Activated B cell treated with CpG ODN at 0.5 μM for 24 hours (primary cell): ENCODE measurements around the gene OR5H6. TPM values are rescaled to one million over a fixed set of nuclear protein-coding genes. Genes with fewer than 3 reads are reported as not detected.

Experiments
- ATAC-seq: fragments of 200-7000 bp; cut with Tn5 transposase; one replicate; pipeline ENCODE4 v1.10.0; 2021; ENCODE audit warnings: low read depth, mild to moderate bottlenecking, moderate library complexity
- CTCF ChIA-PET: fragments of 350-600 bp; sonication (Branson Sonifier 250); formaldehyde crosslinking; loops from one replicate; lab custom pipeline; 2021; ENCODE audit warnings: antibody characterized with exemption; lab: Charles Lee
- POLR2A ChIA-PET: fragments of 350-600 bp; sonication (Branson Sonifier 250); formaldehyde crosslinking; loops from one replicate; lab custom pipeline; 2021; ENCODE audit warnings: antibody characterized with exemption; lab: Charles Lee
- DNase-seq: peaks from one replicate; pipeline ENCODE4 v3.0.0; 2022
- H3K27ac Mint-ChIP-seq: one replicate; pipeline ENCODE4 v1.8.0; 2020; ENCODE audit warnings: mixed read lengths
- H3K27me3 Mint-ChIP-seq: one replicate; pipeline ENCODE4 v1.8.0; 2021; ENCODE audit warnings: mixed read lengths
- H3K36me3 Mint-ChIP-seq: one replicate; pipeline ENCODE4 v1.8.0; 2021; ENCODE audit warnings: low read depth, mixed read lengths
- H3K4me1 Mint-ChIP-seq: one replicate; pipeline ENCODE4 v1.8.0; 2021; ENCODE audit warnings: mixed read lengths
- H3K4me3 Mint-ChIP-seq: one replicate; pipeline ENCODE4 v1.8.0; 2020; ENCODE audit warnings: mild to moderate bottlenecking, mixed read lengths
- H3K9me3 Mint-ChIP-seq: one replicate; pipeline ENCODE4 v1.8.0; 2020; ENCODE audit warnings: mixed read lengths
- CTCF ChIP-seq: fragments of 200-600 bp; IDR thresholded peaks from one replicate; pipeline ENCODE4 v1.8.0; 2022; ENCODE audit warnings: antibody characterized with exemption, mild to moderate bottlenecking
- intact Hi-C: fragments of 100-400 bp; cut with micrococcal nuclease; formaldehyde crosslinking; loops from one replicate; pipeline ENCODE4 v1.15.1; 2024
- total RNA-seq: library from RNA; stranded (reverse); gene quantifications from 2 replicates; pipeline ENCODE4 v1.2.3, GENCODE V29; 2022

OR5H6 gene
- total RNA-seq, 1 donor from 2014 or later, result not detected

- CTCF ChIA-PET, result no interaction called here
- intact Hi-C loops, result no loop called here
- no peaks in the 10 kb centered on the region for H3K36me3 Mint-ChIP-seq
Observed at GRCh38 chr3:98290916-98291315, 26.9 kb downstream of the OR5H6 start.

DNA sequence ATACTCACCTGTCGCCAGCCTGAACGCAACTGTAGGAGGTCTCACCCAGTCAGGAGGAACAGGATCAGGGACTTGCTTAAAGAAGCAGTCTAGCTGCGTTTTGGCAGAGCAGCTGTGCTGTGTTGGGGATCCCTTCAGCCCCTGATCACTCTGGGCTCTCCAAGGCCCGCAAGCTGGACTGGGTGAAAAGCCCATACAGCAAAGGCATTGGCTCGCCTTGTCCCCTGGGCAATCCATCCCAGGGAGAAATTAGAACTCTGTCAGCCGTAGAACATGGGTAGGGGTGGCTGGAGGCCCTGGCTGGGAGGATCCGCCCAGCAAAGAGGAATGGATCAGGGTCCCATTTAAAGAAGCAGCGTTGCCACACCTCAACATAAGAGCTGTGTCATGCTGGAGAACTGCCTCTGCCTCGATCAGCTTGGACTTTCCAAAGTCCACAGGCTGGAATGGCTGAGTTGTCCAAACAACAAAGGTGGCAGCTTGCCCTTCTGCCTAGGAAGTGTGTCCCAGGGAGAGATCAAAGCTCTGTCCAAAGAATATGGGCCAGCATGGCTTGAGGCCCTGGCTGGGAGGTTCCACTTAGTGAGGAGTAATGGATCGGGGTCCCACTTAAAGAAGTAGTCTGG is 27.4 kb downstream of the OR5H6 start:
- no peak for DNase-seq
- ChIA-PET POLR2A (no interaction called here), CTCF (no interaction called here)
- ATAC-seq, result no peak
- no peaks in the 10 kb centered on the region for H3K9me3 Mint-ChIP-seq
- H3K4me3 Mint-ChIP-seq, result no peak overlapping the region
- no peaks in the 10 kb centered on the region for H3K27me3 Mint-ChIP-seq
- H3K36me3 Mint-ChIP-seq, result no peaks in the 10 kb centered on the region
- TF ChIP-seq CTCF, result no peak
- no peak overlapping the region for H3K27ac Mint-ChIP-seq
- intact Hi-C loops, result no loop called here
- no peaks in the 10 kb centered on the region for H3K4me1 Mint-ChIP-seq

More at GRCh38 chr3:98290916-98291315, 26.9 kb downstream of the OR5H6 start:
- no peaks in the 10 kb centered on the region for H3K9me3 Mint-ChIP-seq
- no peak for ATAC-seq
- no peak for DNase-seq
- no peaks in the 10 kb centered on the region for H3K4me1 Mint-ChIP-seq
- POLR2A ChIA-PET, result no interaction called here
- no peak overlapping the region for H3K27ac Mint-ChIP-seq
- TF ChIP-seq CTCF, result no peak
- H3K27me3 Mint-ChIP-seq, result no peaks in the 10 kb centered on the region
- H3K4me3 Mint-ChIP-seq, result no peak overlapping the region

Other genes starting within 250 kb of the OR5H6 start
- gene GABRR3, start 228.9 kb upstream of the OR5H6 start, total RNA-seq, result not detected in 2 replicates
- gene OR5AC2, start 177.1 kb upstream of the OR5H6 start, total RNA-seq, result not detected in 2 replicates
- gene OR5H1, start 133.5 kb upstream of the OR5H6 start, total RNA-seq, result not detected in 2 replicates
- gene OR5H14, start 116.8 kb upstream of the OR5H6 start, total RNA-seq, result 0.02 TPM in 1 of 2 replicates, not detected in the other
- gene OR5H15, start 97.5 kb upstream of the OR5H6 start, total RNA-seq, result not detected in 2 replicates
- gene OR5H2, start 18.3 kb downstream of the OR5H6 start, total RNA-seq, result not detected in 2 replicates
- gene OR5K4, start 89.6 kb downstream of the OR5H6 start, total RNA-seq, result not detected in 2 replicates
- not detected in 2 replicates for gene OR5K3, start 126.4 kb downstream of the OR5H6 start, total RNA-seq
- not detected in 2 replicates for gene OR5K1, start 199.0 kb downstream of the OR5H6 start, total RNA-seq
- gene OR5K2, start 233.4 kb downstream of the OR5H6 start, total RNA-seq, result not detected in 2 replicates